ENCODE data around the gene VPS35L.

DNA sequence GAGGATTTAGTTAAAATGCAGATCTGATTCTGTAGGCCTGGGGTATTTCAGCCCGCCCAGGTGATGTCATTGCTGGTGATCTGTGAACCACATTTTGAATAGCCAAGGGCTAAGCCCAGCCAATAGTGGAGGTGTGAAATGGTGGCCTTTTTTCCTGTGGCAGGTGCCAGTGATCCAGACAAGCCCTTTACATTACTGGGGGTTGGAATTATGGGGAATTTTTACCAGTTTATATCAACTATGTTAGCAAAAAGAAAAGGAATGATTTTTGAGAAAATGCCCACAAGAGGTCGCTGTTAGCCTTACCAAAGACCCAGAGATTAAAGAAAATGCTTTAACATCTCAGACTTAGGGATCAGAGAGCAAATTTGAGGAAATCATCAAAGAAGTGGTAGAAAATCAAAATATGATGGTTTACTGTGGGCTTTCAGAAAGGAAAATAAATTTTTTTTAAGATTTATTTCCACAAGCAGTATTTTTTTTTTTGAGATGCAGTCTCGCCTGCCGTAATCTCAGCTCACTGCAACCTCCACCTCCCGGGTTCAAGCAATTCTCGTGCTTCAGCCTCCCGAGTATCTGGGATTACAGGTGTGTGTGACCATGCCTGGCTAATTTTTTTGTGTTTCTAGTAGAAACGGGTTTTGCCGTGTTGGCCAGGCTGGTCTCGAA lies 3.9 kb downstream of the VPS35L start:
- TF ChIP-seq, protein P1, sequence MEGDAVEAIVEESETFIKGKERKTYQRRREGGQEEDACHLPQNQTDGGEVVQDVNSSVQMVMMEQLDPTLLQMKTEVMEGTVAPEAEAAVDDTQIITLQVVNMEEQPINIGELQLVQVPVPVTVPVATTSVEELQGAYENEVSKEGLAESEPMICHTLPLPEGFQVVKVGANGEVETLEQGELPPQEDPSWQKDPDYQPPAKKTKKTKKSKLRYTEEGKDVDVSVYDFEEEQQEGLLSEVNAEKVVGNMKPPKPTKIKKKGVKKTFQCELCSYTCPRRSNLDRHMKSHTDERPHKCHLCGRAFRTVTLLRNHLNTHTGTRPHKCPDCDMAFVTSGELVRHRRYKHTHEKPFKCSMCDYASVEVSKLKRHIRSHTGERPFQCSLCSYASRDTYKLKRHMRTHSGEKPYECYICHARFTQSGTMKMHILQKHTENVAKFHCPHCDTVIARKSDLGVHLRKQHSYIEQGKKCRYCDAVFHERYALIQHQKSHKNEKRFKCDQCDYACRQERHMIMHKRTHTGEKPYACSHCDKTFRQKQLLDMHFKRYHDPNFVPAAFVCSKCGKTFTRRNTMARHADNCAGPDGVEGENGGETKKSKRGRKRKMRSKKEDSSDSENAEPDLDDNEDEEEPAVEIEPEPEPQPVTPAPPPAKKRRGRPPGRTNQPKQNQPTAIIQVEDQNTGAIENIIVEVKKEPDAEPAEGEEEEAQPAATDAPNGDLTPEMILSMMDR (IDR thresholded peaks at IDR 0.05), result peak; percentile 42 to 71 (median 70)
- TF ChIP-seq POLR2A (IDR thresholded peaks at IDR 0.05) (no peak), EP300 (IDR thresholded peaks at IDR 0.05) (no peak)

Measured in tibial nerve (tissue), 4 donors.